Transverse colon (tissue), 4 donors: Measurements from ENCODE around the gene KAT2B. TPM values are rescaled to one million over a fixed set of nuclear protein-coding genes. Genes with fewer than 3 reads are reported as not detected.

ENCODE experiments used
- DNase-seq: peaks from one replicate; pipeline ENCODE4 v3.0.0-alpha.2; 2019
- H3K27ac ChIP-seq, 4 donors: fragments of 200-600 bp; sonication (generic); 2 replicates each; pipeline ENCODE4 v1.5.1; 2016 to 2018; ENCODE audit warnings: inconsistent platforms in 4 of 4
- H3K27me3 ChIP-seq: fragments of 200-600 bp; sonication (generic); 2 replicates; pipeline ENCODE4 v1.5.1; 2017; ENCODE audit warnings: inconsistent platforms
- H3K36me3 ChIP-seq, 4 donors: fragments of 200-600 bp; sonication (generic); 2 replicates each; pipeline ENCODE4 v1.5.1; 2017 to 2019; ENCODE audit warnings: inconsistent platforms in 4 of 4
- H3K4me1 ChIP-seq, 4 donors: fragments of 200-600 bp; sonication (generic); 2 replicates each; pipeline ENCODE4 v1.5.1; 2017 to 2020; ENCODE audit warnings: inconsistent platforms in 4 of 4
- H3K4me3 ChIP-seq, 4 donors: fragments of 200-600 bp; sonication (generic); 1 replicate in 1 of 4; 2 replicates in 3 of 4; pipeline versions ENCODE4 v1.5.1 to v1.6.1; 2017 to 2019; ENCODE audit warnings: inconsistent platforms in 4 of 4
- H3K9me3 ChIP-seq, 2 donors: fragments of 200-600 bp; sonication (generic); 2 replicates each; pipeline ENCODE4 v1.5.1; 2017 to 2019; ENCODE audit warnings: inconsistent platforms in 2 of 2
- EP300 ChIP-seq: sonication (generic); formaldehyde crosslinking; IDR thresholded peaks from one replicate; pipeline ENCODE4 v1.6.1; 2017; ENCODE audit warnings: antibody characterized with exemption, low read depth
- POLR2A ChIP-seq: fragments of 450-650 bp; IDR thresholded peaks from one replicate; pipeline ENCODE4 v1.6.1; 2016; ENCODE audit warnings: antibody characterized with exemption, mild to moderate bottlenecking, moderate library complexity
- POLR2AphosphoS5 ChIP-seq, 3 donors: sonication (generic); formaldehyde crosslinking; IDR thresholded peaks; one replicate each; pipeline ENCODE4 v1.6.1; 2016; ENCODE audit warnings: antibody characterized with exemption in 3 of 3
- WGBS, 2 donors: methylation state at CpG; one replicate each; pipeline ENCODE4 v1.1.5; 2018; ENCODE audit warnings: low coverage in 1 of 2; 5-methylcytosine and 5-hydroxymethylcytosine counted together
- in situ Hi-C, 4 donors: fragments of 200-750 bp; cut with MboI; loops; one replicate each; pipeline versions ENCODE4 v1.15.0 to v1.15.1; 2017; ENCODE audit warnings: low sequenced_read_pairs in 3 of 4, low pct_ligation_motif_present in 1 of 4, low pct_unique_long_range_greater_than_20kb in 1 of 4
- intact Hi-C: fragments of 100-400 bp; cut with DNase I; formaldehyde crosslinking; loops from one replicate; pipeline ENCODE4 v1.15.1; 2023; ENCODE audit warnings: low total_unique reads
- total RNA-seq, 4 donors: library from RNA; depleted of rRNA; stranded (reverse); fragments of >200 nt; gene quantifications; one replicate each; pipeline ENCODE4 v1.1.0, GENCODE V29; 2016
- TF ChIP-seq, protein P1 (sequence below), 5 experiments: fragments of 200-600 bp in 3 of 5; fragments of 450-650 bp in 2 of 5; sonication (generic) in 3 of 5; IDR thresholded peaks; 1 replicate in 2 of 5; 2 replicates in 3 of 5; pipeline ENCODE4 v1.5.1; 2016 to 2017; ENCODE audit warnings: antibody characterized with exemption in 5 of 5, inconsistent platforms in 3 of 5, mild to moderate bottlenecking in 2 of 5, moderate library complexity in 1 of 5

The KAT2B gene
- total RNA-seq, 4 donors from 2014 or later = 21.3 to 35.5 (median 30.2) TPM

DNA sequence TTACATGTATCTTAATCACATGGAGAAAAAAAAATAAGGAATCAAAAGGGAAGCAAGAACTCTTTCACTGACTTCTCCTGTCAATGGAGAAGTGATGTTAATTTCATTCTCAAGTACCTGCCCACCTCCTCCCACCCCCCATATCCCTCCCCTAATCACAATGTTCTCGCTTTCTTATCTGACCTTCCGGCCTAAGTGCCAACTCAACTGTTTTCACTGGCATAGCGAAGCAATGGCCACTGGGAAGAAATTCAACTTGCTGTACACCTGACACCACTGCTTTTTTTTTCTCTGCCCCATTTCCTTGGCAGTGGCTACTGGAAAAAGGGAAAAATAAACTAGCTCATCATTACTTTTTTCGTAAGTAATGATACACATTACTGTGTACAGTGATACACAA, 142.0 kb downstream of the KAT2B start:
- WGBS, 2 donors = 98% methylated on average over 4 of the region's 4 CpGs
- DNase-seq = no peak
- Histone ChIP-seq H3K27me3 (no peaks in the 10 kb centered on the region), H3K9me3 (no peaks in the 10 kb centered on the region), H3K27ac (no peak overlapping the region), H3K36me3 (no peaks in the 10 kb centered on the region), H3K4me1 (peaks cover 0 to 13% (median 8%) of the 10 kb centered on the region in 4 donors), H3K4me3 (no peak overlapping the region)
- TF ChIP-seq EP300 (no peak), POLR2AphosphoS5 (IDR thresholded peaks at IDR 0.05) (no peak), POLR2A (no peak)
- TF ChIP-seq, protein P1, sequence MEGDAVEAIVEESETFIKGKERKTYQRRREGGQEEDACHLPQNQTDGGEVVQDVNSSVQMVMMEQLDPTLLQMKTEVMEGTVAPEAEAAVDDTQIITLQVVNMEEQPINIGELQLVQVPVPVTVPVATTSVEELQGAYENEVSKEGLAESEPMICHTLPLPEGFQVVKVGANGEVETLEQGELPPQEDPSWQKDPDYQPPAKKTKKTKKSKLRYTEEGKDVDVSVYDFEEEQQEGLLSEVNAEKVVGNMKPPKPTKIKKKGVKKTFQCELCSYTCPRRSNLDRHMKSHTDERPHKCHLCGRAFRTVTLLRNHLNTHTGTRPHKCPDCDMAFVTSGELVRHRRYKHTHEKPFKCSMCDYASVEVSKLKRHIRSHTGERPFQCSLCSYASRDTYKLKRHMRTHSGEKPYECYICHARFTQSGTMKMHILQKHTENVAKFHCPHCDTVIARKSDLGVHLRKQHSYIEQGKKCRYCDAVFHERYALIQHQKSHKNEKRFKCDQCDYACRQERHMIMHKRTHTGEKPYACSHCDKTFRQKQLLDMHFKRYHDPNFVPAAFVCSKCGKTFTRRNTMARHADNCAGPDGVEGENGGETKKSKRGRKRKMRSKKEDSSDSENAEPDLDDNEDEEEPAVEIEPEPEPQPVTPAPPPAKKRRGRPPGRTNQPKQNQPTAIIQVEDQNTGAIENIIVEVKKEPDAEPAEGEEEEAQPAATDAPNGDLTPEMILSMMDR (IDR thresholded peaks at IDR 0.05) = no peak
- in situ Hi-C loops (loop anchor here in 2 of 4 donors (25.0 kb wide), 2 partner anchors 145 to 245 kb away; partner anchors contain the start of genes KAT2B (in 2 of the 2), EFHB (in 1 of the 2) and RAB5A (in 1 of the 2)), intact Hi-C loops (no loop called here)

DNA sequence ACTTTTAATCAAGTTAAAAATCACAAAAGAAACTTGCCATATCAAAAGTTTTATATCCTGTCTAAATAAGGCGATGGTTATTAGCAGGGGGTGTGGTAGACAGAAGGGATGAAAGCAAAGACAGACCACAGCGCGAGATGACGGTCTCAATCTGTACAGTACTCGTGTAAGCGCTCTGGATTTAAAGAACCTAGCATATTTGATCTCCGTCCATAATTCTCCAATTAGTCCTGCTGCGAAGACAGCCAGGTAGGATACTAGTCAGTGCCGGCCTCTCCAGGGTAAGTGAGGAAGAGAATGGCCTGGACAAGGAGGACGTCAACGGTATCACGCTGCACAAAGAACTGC, 145.1 kb downstream of the KAT2B start:
- peak overlapping the region; percentile 88 to 97 (median 90) for H3K27ac ChIP-seq

DNA sequence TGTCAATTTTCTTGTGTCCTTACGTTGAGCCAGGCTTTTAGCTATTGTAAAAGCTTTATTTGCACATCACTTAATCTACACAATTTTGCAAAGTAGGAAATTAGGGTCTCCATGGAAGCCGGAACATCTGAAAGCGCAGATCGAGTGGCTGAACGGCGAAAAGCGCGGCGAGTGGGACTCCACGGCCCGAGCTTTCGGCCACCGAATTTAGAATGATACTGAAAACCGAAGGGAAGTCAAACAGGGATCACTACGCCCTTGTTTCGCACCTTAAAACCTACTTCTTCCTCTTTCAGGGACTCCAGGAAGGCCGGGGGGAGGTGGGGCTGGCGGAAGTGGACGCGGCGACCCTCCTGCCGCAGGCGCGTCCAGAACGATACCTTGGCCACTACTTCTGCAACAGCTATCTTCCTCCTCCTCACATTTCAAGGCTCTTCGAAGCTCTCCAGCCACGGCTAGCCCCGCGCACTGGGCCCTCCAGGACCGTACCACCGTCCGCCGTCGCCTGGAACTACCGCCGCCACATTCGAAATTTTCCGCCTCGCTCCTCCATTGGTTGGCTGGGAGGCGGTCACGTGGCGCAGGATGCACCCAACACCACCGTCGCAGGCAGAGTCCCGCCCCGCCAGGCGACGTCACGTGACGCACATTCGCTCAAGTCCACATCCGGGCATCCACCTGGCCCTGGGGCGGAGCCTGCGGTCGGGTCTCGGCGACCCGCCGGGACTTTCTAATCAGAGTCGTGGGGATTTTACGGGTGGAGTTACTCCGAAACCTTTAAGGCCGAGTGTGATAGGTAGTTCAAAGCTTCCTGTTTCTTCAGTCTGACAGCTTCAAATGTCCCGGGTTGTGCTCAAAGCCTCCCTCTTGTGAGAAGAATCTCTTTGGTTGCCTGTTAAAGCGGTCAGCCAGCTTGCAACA, 145.7 kb downstream of the KAT2B start, which contains the start of gene SGO1:
SGO1 (minus strand) TSS at position 528 of the 921 bp plus-strand sequence. CDS start 2,179 bp downstream, outside the sequence.
- Histone ChIP-seq H3K9me3 (no peaks in the 10 kb centered on the region), H3K36me3 (no peaks in the 10 kb centered on the region), H3K4me1 (peaks cover 0 to 21% (median 11%) of the 10 kb centered on the region in 4 donors), H3K4me3 (peak within 1 kb of the TSS; percentile 57 to 74 (median 66)), H3K27me3 (no peaks in the 10 kb centered on the region), H3K27ac (peak within 1 kb of the TSS; percentile 88 to 97 (median 90))
- TF ChIP-seq POLR2AphosphoS5 (IDR thresholded peaks at IDR 0.05) (peak; percentile 86 to 91 (median 88)), POLR2A (peak; percentile 88), EP300 (no peak)
- intact Hi-C loops = no loop called here
- peak; percentile 100 for DNase-seq
- in situ Hi-C loops = loop anchor here in 2 of 4 donors (25.0 kb wide), 2 partner anchors 149 to 249 kb away; partner anchors contain the start of genes KAT2B (in 2 of the 2), EFHB (in 1 of the 2) and RAB5A (in 1 of the 2)
- WGBS, 2 donors = 1% methylated on average over 65 of the region's 65 CpGs; no CpG with 5 or more reads in 1 of the 2 donors

More for the DNA sequence above, 145.1 kb downstream of the KAT2B start:
- Histone ChIP-seq H3K4me3 (peak overlapping the region; percentile 54 to 74 (median 66)), H3K27me3 (no peaks in the 10 kb centered on the region), H3K36me3 (no peaks in the 10 kb centered on the region), H3K4me1 (peaks cover 0 to 21% (median 11%) of the 10 kb centered on the region in 4 donors), H3K9me3 (no peaks in the 10 kb centered on the region)
- no peak for DNase-seq
- intact Hi-C loops (no loop called here), in situ Hi-C loops (loop anchor here in 2 of 4 donors (25.0 kb wide), 2 partner anchors 148 to 248 kb away; partner anchors contain the start of genes KAT2B (in 2 of the 2), EFHB (in 1 of the 2) and RAB5A (in 1 of the 2))
- no peak for TF ChIP-seq POLR2A
- no peak for TF ChIP-seq EP300
- TF ChIP-seq, protein P1 (IDR thresholded peaks at IDR 0.05) = no peak
- TF ChIP-seq POLR2AphosphoS5 (IDR thresholded peaks at IDR 0.05) = no peak
- WGBS, 2 donors = 3 to 4% methylated on average over 7 to 12 of the region's 12 CpGs

DNA sequence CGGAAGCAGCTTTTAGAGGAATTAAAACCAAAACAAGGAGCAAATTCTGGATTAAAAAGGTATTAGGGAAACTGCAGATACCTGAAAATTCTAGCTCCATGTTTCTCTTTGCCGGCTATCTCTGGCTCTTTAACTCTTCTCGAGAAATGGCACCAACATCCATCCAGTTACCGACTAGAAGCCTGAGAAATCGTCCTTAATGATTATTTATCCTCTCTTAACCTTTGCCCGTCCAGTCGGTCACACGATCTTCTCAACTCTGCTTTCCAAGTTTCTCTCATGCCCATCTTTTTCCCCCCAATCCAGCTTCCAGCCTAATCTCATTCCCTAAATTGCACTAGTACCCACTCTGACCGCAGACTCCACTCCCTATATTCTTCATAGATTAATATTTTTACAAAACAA, 146.4 kb downstream of the KAT2B start:
- no peak for TF ChIP-seq EP300
- TF ChIP-seq, protein P1 (IDR thresholded peaks at IDR 0.05) = peak in 1 of 5 experiments; percentile 7
- no peak for TF ChIP-seq POLR2AphosphoS5 (IDR thresholded peaks at IDR 0.05)
- no peak for TF ChIP-seq POLR2A
- Histone ChIP-seq H3K9me3 (no peaks in the 10 kb centered on the region), H3K36me3 (no peaks in the 10 kb centered on the region), H3K27ac (peak overlapping the region; percentile 88 to 97 (median 90)), H3K4me1 (peaks cover 0 to 21% (median 11%) of the 10 kb centered on the region in 4 donors), H3K27me3 (no peaks in the 10 kb centered on the region), H3K4me3 (peak overlapping the region; percentile 57 to 74 (median 66))
- DNase-seq = no peak
- in situ Hi-C loops (loop anchor here in 2 of 4 donors (25.0 kb wide), 2 partner anchors 149 to 249 kb away; partner anchors contain the start of genes KAT2B (in 2 of the 2), EFHB (in 1 of the 2) and RAB5A (in 1 of the 2)), intact Hi-C loops (no loop called here)
- WGBS, 2 donors = 1 to 6% methylated on average over 7 to 9 of the region's 9 CpGs
